Renal pelvis (tissue), 4 donors: ENCODE results near the gene CCN5. TPM values are rescaled to one million over a fixed set of nuclear protein-coding genes. Genes with fewer than 3 reads are reported as not detected.
A peak's percentile ranks its signal among the peaks of the same experiment; 100 is the strongest.
"Not testable (repeated sequence)": the region's sequence is repeated elsewhere in the genome, so short reads cannot be mapped to it uniquely, and the experiment has no call there.

ENCODE experiments used
- DNase-seq: peaks from one replicate; pipeline ENCODE4 v3.0.0-alpha.2; 2013
- polyA plus RNA-seq, 3 donors: library from polyadenylated mRNA; unstranded; fragments of 120-200 nt; gene quantifications; one replicate each; pipeline ENCODE4 v1.2.1, GENCODE V29; 2013; ENCODE audit not compliant: insufficient read length in 3 of 3

The CCN5 gene
- polyA plus RNA-seq, 3 donors = 0.10 to 0.22 (median 0.13) TPM

DNA sequence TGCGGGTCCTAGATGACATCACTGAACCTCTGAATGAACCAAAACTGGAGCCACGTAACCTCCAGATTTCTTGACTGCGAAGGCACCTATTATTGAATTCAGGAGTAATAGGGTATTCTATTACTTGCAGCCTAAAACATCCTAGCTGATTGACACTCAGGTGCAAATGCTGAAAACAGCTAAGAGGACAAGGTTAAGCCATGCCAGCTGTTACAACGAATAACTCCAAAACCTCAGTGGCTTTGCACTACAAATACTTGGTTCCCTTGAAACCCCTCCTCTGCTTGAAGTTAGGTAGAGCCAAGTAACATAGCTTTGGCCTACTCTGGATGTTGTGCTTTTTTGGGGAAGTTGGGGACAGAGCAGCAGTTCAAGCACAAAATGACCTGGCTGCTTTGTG is 21.0 kb upstream of the CCN5 start:
- no peak for DNase-seq

DNA sequence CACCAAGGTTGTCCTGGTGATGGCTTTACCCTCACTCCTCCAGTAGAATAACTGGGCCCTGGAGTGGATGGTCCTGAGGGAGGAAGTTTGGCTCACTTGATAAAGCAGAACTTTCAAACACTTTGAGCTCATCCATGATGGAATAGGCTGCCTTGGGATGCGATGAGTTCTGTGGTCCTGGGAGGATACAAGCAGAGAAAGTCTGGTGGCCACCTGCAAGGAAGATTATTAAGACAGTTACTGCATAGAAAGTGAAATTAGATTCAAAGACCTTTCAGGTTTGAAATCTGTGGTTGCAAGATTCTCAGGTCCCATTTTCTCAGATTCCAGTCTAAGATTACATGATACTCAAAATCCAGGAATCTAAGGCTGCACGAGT is 19.9 kb upstream of the CCN5 start:
- no peak for DNase-seq

DNA sequence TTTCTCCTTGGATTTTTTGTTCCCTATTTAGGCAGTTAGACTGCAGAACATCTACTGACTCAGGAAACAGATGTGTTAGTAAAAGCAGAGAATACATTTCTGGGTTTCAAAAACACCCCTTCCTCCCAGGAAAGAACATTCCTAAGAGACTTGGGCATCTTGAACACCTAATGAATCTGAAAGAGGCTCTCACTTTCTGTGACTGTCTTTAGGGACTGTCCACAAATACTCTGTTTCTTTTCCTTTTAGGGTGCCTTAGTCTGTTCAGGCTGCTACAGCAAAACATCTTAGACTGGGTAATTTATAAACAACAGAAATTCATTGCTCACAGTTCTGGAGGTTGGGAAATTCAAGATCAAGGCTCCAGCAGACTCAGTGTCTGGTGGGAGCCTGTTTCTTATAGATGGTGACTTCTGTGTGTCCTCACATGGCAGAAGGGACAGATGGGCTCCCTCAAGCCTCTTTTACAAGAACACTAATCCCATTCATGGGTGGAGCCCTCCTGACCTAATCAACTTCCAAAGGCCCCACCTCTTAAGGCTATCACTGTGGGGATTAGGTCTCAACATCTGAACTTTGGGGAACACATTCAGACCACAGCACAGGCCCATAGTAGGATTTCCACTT is 19.4 kb upstream of the CCN5 start:
- DNase-seq = no peak

DNA sequence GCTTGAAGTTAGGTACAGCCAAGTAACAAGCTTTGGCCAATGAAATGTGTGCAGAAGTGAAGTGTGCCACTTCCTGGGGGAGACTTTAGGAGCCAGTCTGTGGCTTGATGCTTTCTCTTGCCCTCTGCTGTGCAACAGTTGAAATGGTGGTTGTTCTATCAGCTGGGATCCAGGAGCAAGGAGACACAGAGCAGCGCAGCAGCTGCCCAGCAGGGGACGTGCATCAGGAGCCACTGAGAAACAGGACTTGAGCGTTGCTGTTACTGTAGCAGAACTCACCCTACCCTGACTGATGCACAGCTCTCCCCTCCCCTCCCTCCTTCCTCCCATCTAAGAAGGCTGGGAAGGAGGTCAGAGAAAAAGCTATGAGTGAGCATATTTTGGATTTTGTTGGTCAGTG is 18.9 kb upstream of the CCN5 start:
- DNase-seq = no peak

DNA sequence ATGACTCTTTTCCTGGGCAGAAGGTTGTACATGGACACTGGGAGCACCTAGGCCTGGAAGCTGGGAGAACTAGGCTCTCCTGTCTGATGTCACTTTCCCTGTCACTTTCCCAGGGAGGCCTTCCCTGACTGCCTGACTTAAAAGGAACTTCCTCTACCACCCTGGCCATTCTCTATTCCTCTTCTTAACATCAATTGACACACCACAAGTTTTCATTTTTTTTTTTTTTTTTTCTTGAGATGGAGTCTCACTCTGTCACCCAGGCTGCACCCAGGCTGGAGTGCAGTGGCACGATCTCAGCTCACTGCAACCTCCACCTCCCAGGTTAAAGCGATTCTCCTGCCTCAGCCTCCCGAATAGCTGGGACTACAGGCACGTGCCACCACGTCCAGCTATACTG is 18.1 kb upstream of the CCN5 start:
- DNase-seq = not testable (repeated sequence)

DNA sequence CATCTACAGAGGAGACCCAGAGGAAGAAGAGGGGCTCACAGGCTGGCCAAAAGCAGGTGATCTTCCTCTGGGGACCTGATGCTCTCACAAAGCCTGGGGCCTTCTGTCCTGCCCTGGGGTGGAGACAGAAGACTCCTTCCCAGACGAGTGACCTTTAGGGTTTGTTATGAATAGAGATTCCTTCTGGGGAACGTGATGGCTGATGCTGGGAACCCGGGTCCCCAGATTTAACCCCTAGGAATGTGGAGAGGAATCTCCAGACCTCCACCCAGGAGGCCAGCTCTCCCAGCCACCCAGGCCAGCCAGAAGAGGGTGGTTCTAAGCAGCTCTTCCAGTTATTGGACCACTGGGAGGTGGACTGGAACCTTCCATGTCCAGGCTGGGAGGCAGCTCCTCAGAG is 16.8 kb upstream of the CCN5 start:
- no peak for DNase-seq

DNA sequence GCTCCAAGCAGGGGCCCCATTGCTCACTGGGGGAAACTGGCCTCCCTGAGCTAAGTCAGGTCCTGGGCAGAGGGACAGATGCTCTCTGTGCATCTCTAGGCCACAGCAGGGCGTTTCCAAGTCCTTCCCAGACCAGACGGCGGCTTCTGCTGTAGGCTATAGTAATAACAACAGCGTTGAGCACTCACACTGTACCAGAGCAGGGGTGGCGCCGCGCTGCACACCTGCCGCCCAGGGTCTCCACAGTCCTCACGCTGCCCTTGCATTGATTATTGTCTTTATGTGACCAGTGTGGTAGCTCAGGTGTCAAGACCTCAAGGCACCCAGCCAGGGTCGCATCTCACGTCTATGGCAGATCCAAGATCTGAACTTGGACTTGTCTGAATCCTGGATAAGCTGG is 14.9 kb upstream of the CCN5 start:
- no peak for DNase-seq

DNA sequence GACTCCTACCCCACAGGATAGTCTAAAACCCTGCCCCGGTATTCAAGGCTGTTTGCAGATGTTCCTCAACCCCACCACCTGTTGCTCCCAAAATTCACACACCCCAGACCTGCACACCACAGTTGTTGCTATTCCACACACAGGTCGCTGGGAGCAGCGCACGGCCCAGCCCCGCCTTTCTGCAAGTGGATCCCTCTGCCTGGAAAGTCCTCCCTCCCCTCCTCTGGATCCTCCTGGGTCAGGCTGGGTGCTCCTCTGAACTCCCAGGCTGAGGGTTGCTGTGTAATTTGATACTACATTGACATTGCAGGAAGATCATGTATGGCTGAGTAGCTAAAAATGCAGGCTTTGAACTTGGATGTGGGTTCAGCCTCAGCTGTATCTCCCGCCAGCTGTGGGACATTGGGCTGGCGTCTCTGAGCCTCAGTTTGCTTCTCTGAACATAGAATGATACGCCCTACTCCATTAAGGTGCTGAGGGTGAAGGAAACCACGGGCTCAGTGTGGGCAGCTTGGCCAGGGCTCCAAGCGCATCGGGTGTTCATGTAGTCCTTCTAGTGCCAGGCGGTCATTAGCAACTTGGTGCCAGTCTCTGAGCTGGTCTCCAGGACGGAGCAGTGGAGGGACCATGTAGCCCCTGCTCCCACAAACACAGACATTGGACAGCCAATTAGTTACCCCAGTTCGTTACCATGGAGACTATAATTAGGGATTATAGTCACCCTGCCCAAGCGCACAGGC is 13.9 kb upstream of the CCN5 start:
- DNase-seq = peak; percentile 24

DNA sequence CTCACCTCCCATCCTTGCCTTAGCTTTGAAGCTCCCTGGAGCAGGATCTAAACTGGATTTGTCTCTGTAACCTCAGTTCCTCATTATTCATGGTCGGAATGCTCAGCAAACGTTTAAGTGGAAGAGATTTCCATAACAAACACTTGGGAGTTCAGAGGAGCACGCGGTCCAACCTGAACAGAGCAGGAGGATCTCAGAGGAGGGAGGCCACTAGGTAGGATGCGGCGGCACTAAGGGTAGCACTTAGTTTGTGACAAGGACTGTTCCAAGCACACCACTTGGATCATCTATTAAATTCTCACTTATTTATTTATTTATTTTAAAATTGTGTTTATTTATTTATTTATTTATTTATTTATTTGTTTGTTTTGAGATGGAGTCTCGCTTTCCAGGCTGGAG is 13.3 kb upstream of the CCN5 start:
- DNase-seq = no peak

DNA sequence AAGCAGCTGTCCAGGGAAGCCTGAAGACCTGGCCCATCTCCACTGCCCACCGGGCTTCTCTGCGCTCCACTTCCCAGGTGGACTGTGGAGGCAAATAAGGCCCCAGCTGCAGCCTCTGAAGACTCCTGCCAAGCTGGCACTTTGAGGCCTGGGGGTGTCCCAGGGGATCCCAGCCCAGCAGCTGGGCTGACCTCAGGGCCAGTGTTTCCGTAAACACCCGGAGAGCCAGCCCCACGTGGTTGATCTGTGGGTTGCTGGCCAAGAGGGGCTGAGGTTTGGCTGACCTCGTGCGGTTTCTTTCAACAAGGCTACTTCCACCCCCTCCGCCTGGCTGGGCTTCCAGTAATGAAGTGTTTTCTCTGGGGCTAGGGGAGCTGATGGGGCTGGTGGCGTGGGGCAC is 12.4 kb upstream of the CCN5 start:
- DNase-seq = no peak

DNA sequence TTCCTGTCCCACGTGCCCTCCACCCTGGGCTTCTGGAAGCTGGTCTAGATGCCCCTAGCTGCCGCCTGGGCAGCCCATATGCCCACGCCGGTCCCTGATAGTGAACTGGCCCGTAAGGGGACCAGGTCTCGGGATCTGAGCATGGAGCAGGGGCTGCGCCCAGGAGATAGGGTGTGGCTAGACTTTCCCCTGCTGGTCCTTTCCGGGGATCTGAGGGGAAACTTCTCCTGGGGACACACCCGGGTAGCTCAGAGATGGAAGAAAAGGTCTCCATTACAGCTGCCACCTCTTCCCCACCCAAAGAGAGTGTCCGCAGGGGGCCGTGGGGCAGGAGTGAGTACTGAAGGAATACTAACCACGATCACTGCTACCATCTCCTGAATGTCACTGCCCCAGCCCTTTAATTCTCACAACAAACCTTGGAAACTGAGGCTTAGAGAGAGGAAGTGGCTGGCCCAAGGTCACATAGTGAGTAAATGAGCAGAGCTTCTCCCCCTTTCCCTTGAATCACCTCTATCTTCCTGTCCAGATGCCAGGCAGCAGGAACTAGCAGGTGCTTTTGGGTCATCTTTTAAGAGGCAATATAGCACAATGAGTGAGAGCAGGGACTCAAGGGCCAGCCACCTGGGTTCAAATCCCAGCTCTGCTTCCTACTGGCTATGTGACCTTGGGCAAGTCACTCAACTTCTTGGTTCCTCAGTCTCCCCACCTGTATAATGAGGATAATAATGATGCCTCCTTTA is 11.8 kb upstream of the CCN5 start:
- no peak for DNase-seq

DNA sequence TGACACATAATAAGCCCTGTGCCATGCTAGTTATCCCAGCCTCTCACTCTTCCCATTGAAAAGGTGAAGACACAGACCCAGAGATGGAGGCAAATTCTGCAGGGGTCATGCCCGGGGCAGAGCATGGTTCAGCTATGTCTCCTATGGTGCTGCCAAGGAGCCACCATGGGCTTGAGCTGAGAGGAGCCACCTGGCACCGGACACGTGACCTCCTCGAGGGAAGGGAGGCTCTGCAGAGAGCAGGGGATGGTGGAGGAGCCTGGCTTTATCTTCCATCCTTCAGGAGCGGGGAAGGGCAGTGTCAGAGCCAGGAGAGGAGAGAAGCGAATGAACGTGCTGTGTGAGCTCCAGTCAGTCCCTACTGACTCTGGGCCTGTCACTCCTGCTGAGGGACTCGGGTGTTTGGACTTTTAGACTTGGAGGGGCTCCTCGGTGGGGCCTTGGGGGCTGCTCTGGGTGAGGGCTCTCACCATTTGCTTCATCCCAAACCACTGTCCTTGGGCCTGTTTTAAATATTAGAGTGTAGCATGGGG is 11.1 kb upstream of the CCN5 start:
- DNase-seq = no peak

DNA sequence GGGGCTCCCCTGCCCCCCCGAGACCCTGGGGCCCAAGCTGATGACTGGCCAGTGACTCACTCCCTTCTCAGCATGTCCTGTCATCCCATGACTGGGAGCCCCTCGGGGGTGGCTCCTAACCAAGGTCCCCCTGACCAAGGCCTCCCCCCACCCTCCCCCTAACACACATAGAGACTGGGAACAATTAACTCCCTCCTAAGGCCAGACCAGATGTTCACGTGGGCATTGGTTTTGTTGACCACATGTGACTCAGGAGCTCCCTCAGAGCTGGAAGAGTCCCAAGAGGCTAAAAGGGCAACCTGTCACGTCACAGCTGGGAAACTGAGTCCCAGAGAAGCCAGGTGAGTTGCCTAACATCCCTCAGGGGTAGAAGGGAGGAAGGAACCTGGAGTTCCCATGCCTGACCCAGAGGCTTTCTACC is 10.6 kb upstream of the CCN5 start:
- DNase-seq = no peak

DNA sequence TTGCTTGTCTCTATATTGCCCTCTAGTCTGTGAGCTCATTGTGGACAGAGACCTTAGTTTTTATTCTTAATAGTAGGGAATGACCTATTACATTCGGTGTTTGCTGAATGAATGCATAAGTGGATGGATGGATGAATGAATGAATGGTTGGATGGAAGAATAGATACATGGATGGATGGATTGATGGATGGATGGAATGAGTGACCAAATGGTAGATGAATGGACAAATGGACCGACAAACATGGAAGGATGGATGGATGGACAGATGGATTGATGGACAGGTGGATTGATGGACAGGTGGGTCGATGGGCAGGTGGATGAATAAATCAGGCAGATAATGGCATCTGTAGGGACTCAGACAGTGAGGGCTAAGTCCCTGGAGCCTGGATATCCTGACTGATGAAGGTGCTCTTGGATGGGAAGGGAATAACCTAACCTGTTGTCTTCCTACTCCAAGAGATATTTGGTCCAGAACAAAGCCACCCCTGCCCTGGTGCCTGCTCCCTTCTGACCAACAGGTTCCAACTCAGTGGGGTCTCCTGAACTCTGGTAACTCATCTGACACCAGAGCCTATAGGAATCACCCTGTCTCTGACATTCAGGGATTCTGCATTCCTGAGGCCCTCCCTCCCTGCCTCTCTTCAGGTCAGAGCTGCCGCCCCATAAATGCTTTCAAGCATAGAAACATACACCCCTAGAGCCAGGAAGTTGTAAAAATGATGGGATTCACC is 9.6 kb upstream of the CCN5 start:
- no peak for DNase-seq

DNA sequence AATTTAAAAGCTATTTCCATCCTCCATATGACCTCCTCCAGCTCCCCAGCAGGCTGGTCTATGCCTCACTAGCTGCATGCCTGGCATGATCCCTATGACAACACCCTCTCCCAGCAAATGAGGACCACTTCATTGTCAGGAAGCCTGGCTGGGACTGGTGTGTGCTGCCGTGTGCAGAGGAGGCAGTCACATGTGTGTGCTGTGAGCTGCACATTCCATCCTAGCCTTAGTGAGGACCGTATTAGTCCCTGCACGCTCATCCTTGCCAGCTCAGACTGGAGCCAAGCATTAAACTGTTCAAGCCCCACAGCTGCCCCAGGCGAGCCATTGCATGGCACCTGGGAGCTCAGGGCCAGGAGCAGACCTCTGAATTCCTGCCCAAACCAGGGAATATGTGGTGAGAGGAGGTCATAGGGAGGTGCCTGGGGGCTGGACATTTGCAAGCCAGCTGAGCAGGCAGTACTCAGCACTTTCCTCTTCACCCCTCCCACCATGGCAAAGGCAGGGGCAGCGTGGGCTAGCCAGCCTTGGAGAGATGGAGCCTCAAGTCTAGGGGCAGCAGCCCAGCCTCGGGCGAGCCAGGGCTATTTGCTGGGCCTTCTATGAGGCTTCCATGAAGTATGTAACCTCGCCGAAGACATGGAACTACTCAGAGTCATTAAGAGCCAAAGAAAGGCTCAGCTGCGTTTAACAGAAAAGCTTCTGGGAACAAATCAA is 8.7 kb upstream of the CCN5 start:
- no peak for DNase-seq

DNA sequence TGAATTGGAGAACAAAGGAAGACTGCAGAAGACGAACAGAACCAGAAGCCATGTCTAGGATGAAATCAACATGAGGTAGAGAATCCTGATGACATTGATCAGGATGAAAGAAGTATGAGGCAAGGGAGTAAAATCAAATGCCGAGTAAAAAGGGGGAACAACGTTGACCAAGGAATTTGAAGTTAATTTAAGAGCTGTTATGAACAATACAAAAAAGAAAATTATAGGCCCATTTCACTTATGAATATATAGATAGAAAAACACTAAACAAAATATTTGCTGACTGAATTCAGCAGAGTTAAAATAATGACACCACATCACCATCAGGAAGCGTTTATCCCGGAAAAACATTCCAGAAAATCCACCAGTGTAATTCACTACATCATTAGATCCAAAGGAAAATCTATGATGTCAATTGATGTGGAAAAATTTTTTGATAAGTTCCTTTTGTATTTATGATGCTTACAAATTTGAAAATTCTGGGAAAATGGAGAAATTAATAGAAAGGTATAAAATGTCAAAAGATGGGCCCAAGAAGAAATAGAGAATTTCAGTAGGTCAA is 8.1 kb upstream of the CCN5 start:
- no peak for DNase-seq

DNA sequence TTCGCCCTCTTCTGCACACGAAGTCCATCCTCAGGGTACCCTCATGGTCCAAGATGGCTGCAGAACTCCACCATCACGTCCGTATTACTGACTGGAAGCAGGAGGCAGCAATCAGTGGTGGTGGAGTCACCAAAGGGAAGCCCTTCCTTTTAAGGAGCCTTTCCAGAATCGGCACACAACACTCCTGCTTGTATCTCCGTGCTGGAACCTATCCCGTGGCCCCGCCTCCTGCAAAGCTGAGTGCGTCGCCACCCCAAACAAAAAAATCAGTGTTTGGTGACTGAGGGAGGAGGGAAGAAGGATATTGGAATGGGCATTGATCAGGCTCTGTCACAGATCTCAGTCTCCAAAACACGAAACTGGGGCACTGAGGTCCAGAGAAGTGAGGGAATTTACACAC is 5.8 kb upstream of the CCN5 start:
- no peak for DNase-seq

DNA sequence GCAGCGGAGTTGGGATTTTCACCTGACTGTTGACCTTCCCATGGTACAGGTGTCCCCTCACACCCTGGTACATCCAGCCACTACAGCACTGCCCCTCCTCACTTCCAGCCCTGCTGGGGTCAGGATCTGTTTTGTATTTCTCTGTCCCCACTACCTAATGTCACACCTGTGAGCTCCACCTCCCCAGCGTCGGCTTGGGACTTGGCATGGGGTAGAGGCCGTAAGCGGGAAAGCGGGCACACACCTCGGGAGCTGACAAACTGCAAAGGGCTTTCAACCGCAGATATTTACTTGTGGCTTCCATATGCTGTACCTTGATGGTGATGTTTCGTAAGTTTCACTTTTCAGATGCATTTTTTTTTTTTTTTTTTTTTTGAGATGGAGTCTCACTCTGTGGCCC is 5.4 kb upstream of the CCN5 start:
- DNase-seq = no peak

DNA sequence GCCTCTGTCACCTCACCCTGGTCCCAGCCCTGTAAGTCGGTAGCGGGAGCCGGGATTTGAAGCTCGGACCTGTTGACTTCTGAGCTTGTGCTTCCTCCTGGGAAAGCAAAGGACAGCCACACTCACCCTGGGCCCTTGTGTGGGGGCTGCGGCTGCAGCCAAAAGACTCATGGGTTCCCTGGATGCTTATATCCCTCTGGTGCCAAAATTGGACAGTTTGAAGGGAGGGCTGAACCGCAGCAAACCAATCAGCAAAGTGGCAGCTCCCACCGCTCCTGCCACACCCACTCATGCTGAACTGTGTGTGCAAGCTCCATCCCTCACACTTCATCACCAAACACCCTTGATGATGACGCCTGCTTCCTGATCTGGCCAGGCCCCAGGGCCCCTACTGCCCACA is 3.9 kb upstream of the CCN5 start:
- no peak for DNase-seq

DNA sequence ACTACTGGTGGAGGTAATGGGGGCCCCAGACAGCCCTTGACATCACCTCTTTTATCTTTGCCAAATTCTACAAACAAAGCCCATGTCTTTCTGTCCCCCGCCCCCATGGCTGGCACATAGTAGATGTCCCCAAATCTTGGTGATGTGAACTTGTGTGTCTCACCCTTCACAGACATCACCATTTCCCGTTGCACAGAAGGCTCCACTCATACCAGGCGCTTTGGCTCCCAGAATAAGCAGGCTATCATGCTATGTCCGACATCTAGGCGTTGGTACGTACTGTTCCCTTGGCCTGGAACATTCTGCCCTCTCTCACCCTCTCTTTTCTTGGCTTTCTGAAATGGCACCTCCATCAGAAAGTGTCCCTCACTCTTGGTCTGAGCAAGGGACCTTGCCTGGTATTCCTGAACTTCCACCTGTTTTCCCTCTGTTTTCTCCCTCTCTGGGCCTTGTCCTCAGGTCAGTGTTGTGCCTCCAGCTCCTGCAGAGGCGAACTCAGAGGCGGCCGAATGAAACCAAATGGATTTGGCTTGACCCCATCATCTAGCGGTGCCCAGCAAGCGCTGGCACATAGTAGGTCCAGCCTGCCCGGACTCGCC is 968 bp upstream of the CCN5 start:
- no peak for DNase-seq
